Epithelial cell of proximal tubule (primary cell): ENCODE data around the gene GPC3. TPM values are rescaled to one million over a fixed set of nuclear protein-coding genes. Genes with fewer than 3 reads are reported as not detected.

ENCODE experiments used
- DNase-seq: peaks from one replicate; pipeline ENCODE4 v3.0.0-alpha.2; 2011; ENCODE audit warnings: low read depth
- H3K4me3 ChIP-seq: 2 replicates; pipeline ENCODE4 v1.5.1; 2011; ENCODE audit warnings: low read depth, mild to moderate bottlenecking, low read length
- CTCF ChIP-seq: conservative IDR thresholded peaks from 2 replicates; pipeline ENCODE4 v1.5.1; 2012; ENCODE audit warnings: low read depth, mild to moderate bottlenecking, low read length
- total RNA-seq: library from RNA; depleted of rRNA; stranded (reverse); fragments of >200 nt; gene quantifications from 2 replicates; pipeline ENCODE4 v1.2.3, GENCODE V29; 2015

Gene GPC3
- total RNA-seq, 1 donor from 2014 or later, result 3.3 TPM

GRCh38 chrX:133838761-133839676, 146.4 kb downstream of the GPC3 start:
- no peak overlapping the region for H3K4me3 ChIP-seq
- peak; percentile 68 for TF ChIP-seq CTCF
- DNase-seq, result no peak

- DNase-seq, result no peak
- no peak overlapping the region for H3K4me3 ChIP-seq
- TF ChIP-seq CTCF, result no peak
These were observed 148.3 kb downstream of the GPC3 start for GRCh38 chrX:133837091-133837490.

DNA sequence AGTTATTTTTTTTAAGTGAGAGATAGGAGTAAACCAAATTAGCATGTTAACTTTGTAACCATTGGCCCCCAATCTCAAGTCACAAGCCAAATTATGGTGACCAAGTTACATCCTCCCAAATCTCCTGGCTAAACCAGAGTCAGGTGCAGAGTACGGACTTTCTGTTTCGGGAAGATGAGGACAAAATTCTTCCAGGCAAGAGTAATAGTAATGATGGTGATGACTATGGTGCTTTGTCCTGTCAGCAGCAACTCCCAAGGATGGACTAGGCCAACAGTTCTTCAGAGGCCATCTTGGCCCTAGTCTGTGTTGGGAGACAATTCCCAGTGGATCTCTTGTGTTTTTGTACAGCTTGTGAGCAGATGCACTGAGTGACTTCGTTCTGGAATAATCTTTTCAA, 148.8 kb downstream of the GPC3 start:
- DNase-seq, result no peak
- no peak overlapping the region for H3K4me3 ChIP-seq
- no peak for TF ChIP-seq CTCF

GRCh38 chrX:133834771-133835170, 150.6 kb downstream of the GPC3 start:
- DNase-seq, result no peak
- TF ChIP-seq CTCF, result no peak
- no peak overlapping the region for H3K4me3 ChIP-seq

DNA sequence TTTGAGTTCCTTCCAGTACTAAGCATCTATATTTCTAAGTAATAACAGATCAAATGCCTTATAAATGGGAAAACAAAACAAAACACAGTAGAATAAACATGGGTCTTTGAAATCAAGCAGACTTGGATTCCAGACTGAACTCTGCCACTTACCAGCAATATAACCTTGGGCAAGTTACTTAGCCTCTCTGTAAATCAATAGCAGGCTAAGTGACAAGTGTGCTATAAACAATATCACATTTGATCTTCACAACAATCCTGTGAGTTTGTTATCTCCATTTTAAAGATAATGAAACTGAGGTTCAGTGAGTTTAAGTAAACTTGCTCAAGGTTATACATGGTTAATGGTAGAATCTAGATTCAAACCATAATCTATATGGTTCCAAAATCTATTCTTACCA, 165.8 kb downstream of the GPC3 start:
- TF ChIP-seq CTCF, result no peak
- H3K4me3 ChIP-seq, result no peak overlapping the region
- no peak for DNase-seq

DNA sequence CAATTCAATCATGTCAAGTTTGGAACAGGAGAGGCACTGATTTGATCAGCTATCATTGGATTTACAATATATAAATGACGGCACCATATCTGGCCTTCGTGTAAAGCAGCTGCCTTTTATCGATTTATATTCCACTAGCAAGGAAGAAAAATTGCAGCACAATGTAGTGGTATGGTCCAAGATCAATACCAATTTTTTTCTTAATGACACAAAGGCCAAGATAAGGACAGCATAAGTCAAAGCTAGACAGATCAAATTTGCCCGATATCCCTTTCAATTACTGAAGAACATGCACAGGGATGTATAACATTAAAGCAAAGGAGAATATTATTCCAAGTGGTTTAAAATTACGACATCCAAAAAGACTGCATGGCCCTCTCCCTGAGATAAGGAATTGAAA, 167.4 kb downstream of the GPC3 start:
- no peak overlapping the region for H3K4me3 ChIP-seq
- TF ChIP-seq CTCF, result no peak
- no peak for DNase-seq

- no peak for DNase-seq
- TF ChIP-seq CTCF, result no peak
- H3K4me3 ChIP-seq, result no peak overlapping the region
These were observed 169.9 kb downstream of the GPC3 start for GRCh38 chrX:133815496-133815895.
